NCI-H345 (cell line): Measurements from ENCODE around the gene FGGY.
A peak's percentile ranks its signal among the peaks of the same experiment; 100 is the strongest.
"Not testable (repeated sequence)": the region's sequence is repeated elsewhere in the genome, so short reads cannot be mapped to it uniquely, and the experiment has no call there.

Experiments used
- DNase-seq: peaks from one replicate; lab custom pipeline; 2025; lab: John Stamatoyannopoulos, UW

The FGGY gene

DNA sequence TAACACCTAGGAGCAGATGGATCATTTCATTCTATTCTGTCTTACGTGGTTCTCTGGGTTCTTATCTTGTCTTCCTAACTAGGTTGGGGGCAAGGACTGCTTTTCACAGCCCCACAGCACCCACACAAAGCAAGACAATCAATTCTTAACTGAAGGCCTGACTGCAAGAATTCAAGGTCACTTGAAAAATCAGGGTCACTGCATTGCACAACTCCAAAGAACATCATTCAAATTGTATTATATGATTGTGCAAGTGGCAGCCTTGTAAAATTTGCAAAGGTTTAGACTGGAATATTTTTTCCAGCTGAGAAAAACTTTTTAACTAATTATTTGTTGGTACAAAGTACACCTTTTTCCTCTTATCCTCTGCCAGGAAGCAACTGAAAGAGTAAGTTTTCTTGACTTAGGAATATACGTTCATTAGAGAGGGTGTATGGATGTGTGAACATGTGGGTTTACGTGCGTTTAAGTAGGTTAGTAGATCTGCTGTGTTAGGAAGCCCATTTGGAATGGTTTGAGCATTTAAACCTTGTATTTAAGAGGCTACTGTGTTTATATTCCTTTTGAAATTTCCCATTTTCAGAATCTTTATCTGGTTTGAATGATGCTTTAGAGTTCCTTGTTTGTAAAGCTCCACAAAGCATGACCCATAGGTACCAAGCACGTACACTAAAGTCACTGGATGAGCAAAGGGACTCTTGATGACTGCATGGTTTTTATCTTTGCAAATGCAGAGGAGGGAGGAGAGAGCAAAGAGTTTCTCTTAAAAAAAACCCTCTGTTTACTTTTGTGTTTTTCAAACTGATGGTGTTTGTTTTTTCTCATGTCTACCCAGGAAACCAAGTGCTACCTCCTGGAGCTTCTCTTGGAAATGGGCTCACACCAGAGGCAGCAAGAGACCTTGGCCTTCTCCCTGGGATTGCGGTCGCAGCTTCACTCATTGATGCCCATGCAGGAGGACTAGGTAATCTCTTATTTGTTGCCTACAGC, 214.9 kb downstream of the FGGY start:
- no peak for DNase-seq

DNA sequence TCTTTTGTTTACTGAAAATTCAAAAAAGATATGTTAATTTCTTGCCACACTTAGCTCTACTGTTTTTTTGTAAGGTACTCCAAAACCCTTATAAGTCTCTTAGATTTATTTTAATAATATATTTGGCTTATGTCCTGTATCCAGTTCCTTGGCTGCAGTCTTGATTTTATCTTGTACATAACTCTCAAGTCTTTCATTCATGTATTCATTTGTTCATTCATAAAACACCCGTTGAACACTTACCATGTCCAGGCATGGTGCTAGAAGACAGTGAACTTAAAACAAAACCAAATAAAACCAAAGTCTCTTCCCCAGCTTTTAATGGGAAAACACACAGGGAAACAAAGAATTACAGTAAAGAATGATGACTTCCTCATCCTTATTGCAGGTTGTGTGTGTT, 215.8 kb downstream of the FGGY start:
- no peak for DNase-seq

GRCh38 chr1:59514061-59514909, 217.4 kb downstream of the FGGY start:
- DNase-seq = no peak

- no peak for DNase-seq
Observed at GRCh38 chr1:59516881-59517280, 220.0 kb downstream of the FGGY start.

GRCh38 chr1:59520194-59520593, 223.3 kb downstream of the FGGY start:
- no peak for DNase-seq

DNA sequence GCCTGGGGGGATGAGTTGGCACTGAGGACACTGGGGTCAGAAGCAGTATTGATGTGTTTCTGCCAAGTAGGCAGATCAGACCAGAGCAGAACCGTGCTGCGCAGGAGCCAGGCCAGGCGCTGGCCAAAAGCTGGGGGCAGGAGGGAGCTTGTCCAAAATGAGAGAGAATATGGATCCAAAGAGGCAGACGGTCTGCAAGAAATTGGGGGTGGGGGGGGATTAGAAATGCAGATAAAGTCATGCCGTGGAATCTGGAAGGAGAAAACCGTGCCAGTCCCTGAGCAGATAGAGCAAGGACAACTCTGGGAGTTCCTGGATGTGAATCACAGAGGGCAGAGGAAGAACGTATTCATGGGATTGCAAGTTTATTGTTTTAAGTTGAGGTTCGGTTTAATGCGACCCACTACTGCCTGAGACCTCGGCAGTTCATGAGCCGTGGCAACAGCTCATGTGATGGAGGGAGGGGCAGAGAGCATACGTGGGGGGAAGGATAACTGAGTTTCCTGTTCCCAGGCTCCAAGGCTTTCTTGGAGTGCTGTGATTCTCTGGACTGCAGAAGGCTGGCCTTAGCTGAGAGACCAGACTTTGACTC, 224.0 kb downstream of the FGGY start:
- DNase-seq = no peak

DNA sequence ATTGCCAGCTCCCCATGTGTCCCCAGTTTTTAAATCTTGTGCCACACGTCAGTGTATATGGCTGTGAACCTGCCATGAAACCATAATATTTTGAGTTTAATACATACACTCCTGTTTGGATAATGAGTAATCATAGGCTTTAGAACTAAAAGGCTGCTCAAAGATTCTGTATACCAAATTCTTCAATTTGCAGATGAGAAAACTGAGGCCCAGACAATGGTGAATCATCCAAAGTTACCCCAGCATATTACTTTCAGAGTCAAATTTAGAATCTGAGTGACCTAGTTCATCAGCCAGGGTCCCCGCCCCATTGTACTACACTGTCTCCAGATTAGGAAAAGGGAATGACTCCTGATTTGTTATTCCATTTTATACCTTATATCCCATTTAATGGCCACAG, 224.6 kb downstream of the FGGY start:
- no peak for DNase-seq

DNA sequence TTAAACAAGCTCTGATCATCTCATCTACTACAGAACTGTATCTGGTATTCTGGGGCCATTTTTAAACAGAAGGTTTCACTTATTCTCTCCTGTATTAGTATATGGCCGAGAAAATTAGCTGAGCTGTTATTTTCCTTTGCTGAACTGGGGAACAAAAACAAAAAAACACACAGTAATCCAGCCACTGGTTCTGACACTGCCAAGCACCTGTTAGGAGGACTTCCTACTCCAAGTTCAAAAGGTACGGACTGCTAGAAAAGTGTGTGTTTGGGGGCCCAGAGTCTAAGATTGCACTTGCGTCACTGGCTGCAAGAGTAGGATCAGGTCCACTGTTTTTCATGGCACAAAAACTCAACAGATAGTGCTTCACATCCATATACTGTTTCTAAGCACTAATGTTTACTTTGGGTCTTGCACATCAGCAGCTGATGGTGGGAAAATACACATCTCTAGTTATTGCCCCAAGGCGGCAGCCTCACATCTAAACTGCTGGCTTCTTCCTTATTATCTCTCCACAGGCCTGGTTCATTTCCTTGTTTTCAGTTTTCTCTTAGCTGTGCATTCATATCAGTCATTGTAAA, 226.1 kb downstream of the FGGY start:
- DNase-seq = peak; percentile 18

DNA sequence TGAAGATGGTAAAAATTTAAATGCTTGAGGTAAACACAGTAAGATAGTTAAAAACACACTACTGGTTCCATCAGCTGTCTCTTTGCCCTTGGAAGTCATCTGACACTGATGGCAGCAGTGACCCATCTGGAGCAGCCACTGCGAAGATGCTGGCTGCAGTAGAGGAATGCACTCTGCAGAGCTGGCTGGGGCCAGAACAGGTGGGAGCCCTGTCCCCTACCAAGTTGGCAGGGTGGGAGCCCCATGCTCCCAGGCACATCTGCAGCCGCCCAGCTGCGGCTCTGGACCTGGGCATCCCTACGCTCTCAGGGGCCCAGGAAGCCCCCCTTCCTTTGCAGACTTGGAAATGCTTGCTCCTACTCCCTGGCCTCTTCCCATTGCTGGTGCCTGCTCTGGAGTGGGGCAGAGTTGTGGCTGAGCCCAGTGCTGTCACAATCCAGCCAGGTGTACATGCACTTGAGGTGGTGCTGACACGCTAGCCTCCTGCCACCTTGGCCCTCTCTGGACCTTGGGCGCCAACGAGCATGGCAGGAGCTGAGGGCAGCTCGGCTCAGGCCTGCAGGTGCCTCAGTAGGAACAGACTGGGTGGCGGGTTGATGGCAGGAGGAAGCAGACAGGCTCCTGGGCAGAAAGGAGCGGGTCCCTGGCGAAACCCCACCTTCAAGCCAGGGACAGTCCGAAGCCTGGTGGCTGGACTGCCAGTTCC, 227.0 kb downstream of the FGGY start:
- DNase-seq = no peak

- DNase-seq = no peak
Observed at GRCh38 chr1:59526240-59526639, 229.3 kb downstream of the FGGY start.

GRCh38 chr1:59528471-59528870, 231.6 kb downstream of the FGGY start:
- DNase-seq = no peak

GRCh38 chr1:59528900-59529299, 232.0 kb downstream of the FGGY start:
- no peak for DNase-seq

DNA sequence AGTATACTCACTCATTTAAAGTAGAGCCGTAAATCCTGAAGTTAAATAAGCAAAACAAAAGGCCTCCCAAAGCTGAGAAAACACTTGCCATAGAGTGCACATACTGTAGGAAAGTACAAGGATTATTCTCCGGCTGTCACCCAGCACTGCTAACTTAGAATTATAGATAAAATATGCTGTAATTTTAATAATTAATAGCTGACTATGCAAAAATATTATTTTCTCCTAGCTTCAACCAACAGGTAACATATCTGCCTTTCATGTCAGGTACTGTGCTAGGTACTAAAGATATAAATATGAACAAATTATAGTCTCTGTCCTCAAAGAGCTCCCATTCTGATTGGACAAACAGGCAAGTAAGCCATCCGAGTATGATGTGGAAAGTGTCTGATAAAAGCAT, 233.2 kb downstream of the FGGY start:
- DNase-seq = no peak

DNA sequence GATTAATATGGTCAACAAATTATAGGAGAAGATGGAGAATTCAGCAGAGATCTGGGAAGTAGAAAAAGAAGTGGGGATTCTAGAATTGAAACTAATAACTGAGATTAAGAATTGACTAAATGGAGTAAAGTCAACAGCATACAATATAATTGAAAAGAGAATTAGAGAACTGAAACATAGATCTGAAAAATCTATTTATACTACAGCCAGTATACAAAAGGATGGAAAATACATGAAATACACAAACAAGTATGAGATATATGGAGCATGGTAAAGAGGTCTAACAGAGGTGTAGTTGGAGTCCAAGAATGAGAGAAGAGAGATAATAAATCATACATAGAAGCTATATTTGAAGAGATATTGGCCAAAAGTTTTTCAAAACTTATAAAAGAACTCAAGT, 235.2 kb downstream of the FGGY start:
- DNase-seq = no peak

DNA sequence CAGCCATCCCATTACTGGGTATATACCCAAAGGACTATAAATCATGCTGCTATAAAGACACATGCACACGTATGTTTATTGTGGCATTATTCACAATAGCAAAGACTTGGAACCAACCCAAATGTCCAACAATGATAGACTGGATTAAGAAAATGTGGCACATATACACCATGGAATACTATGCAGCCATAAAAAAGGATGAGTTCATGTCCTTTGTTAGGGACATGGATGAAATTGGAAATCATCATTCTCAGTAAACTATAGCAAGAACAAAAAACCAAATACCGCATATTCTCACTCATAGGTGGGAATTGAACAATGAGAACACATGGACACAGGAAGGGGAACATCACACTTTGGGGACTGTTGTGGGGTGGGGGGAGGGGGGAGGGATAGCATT, 241.6 kb downstream of the FGGY start:
- DNase-seq = not testable (repeated sequence)

GRCh38 chr1:59539961-59540681, 243.2 kb downstream of the FGGY start:
- no peak for DNase-seq

GRCh38 chr1:59541161-59541560, 244.3 kb downstream of the FGGY start:
- peak; percentile 37 for DNase-seq

- no peak for DNase-seq
Observed at GRCh38 chr1:59541891-59542290, 245.0 kb downstream of the FGGY start.

- peak; percentile 8 for DNase-seq
Observed at GRCh38 chr1:59543211-59543668, 246.3 kb downstream of the FGGY start.

DNA sequence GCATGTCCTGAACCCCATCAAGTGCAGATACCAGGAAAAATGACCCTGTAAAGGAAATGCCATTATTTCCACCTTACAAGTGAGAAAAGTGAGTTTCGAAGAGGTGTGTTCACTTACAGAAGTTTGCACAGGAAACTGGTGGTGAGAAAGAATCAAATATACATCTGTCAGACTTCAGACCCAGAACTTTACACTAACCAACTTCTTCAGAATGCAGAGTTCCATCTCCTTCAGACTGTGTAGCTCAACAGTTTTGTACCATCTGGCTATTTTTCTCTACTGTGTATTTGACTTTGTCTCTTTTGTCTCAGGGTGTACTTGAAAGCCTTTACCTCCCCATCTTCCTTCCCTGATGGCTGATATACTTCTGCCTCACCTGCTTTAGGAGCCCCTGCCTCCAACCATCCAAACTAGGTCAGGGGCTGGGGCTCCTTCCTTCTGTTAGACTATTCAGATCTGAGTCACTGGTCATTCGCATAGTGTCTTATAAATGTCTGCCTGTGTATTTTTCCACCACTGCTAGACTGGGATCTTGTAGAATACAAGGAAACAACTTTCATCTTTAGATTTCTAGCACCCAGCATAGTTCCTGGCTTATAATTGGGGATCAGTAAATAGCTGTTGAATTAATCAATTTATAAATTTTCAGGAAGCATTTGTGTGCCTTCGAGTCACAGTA, 247.9 kb downstream of the FGGY start:
- DNase-seq = no peak
